ENCODE measurements around the gene MTMR1.

Gene MTMR1

GRCh38 chrX:150683536-150684146 lies 9.6 kb upstream of the MTMR1 start:
- no peaks in the 10 kb centered on the region for H3K79me2 ChIP-seq
- H3K4me2 ChIP-seq (ENCODE audit: low read length), result no peak overlapping the region
- H2AFZ ChIP-seq, result no peak overlapping the region
- no peaks in the 10 kb centered on the region for H3K27me3 ChIP-seq (ENCODE audit: control insufficient read depth, insufficient read depth, low read length)
- H3K9ac ChIP-seq, result no peak overlapping the region
- H3K9me3 ChIP-seq (ENCODE audit: control insufficient read depth, low read length), result no peaks in the 10 kb centered on the region
- no peak overlapping the region for H3K4me3 ChIP-seq (ENCODE audit: low read depth, low read length)
- TF ChIP-seq CTCF (IDR thresholded peaks at IDR 0.05), result peak; percentile 16
- no peak overlapping the region for H3K27ac ChIP-seq
- no peaks in the 10 kb centered on the region for H3K36me3 ChIP-seq (ENCODE audit: control insufficient read depth, insufficient read depth, low read length)
- H3K4me1 ChIP-seq, result no peaks in the 10 kb centered on the region

GRCh38 chrX:150688911-150689451 lies 4.2 kb upstream of the MTMR1 start:
- Histone ChIP-seq H3K79me2 (no peaks in the 10 kb centered on the region), H2AFZ (no peak overlapping the region), H3K4me2 (ENCODE audit: low read length) (no peak overlapping the region), H3K36me3 (ENCODE audit: control insufficient read depth, insufficient read depth, low read length) (no peaks in the 10 kb centered on the region), H3K27ac (no peak overlapping the region), H3K4me3 (ENCODE audit: low read depth, low read length) (no peak overlapping the region), H3K4me1 (no peaks in the 10 kb centered on the region), H3K9ac (no peak overlapping the region), H3K9me3 (ENCODE audit: control insufficient read depth, low read length) (no peaks in the 10 kb centered on the region), H3K27me3 (ENCODE audit: control insufficient read depth, insufficient read depth, low read length) (no peaks in the 10 kb centered on the region)
- TF ChIP-seq CTCF (IDR thresholded peaks at IDR 0.05), result no peak

GRCh38 chrX:150690126-150690525 lies 3.1 kb upstream of the MTMR1 start:
- H2AFZ ChIP-seq, result no peak overlapping the region
- peaks cover 5% of the 10 kb centered on the region for H3K4me1 ChIP-seq
- H3K4me2 ChIP-seq (ENCODE audit: low read length), result no peak overlapping the region
- no peak overlapping the region for H3K27ac ChIP-seq
- H3K9ac ChIP-seq, result no peak overlapping the region
- no peaks in the 10 kb centered on the region for H3K36me3 ChIP-seq (ENCODE audit: control insufficient read depth, insufficient read depth, low read length)
- TF ChIP-seq CTCF (IDR thresholded peaks at IDR 0.05), result no peak
- H3K4me3 ChIP-seq (ENCODE audit: low read depth, low read length), result no peak overlapping the region
- no peaks in the 10 kb centered on the region for H3K9me3 ChIP-seq (ENCODE audit: control insufficient read depth, low read length)
- H3K79me2 ChIP-seq, result peaks cover 3% of the 10 kb centered on the region
- H3K27me3 ChIP-seq (ENCODE audit: control insufficient read depth, insufficient read depth, low read length), result no peaks in the 10 kb centered on the region

GRCh38 chrX:150692296-150692695 lies 900 bp upstream of the MTMR1 start:
- Histone ChIP-seq H3K9me3 (ENCODE audit: control insufficient read depth, low read length) (no peaks in the 10 kb centered on the region), H3K36me3 (ENCODE audit: control insufficient read depth, insufficient read depth, low read length) (no peaks in the 10 kb centered on the region), H3K9ac (no peak overlapping the region), H3K4me2 (ENCODE audit: low read length) (peak overlapping the region; percentile 68), H3K4me1 (peaks cover 5% of the 10 kb centered on the region), H3K27ac (no peak overlapping the region), H3K27me3 (ENCODE audit: control insufficient read depth, insufficient read depth, low read length) (no peaks in the 10 kb centered on the region), H3K4me3 (ENCODE audit: low read depth, low read length) (no peak overlapping the region), H3K79me2 (peaks cover 4% of the 10 kb centered on the region), H2AFZ (peak overlapping the region; percentile 73)
- no peak for TF ChIP-seq CTCF (IDR thresholded peaks at IDR 0.05)
